Erythroblast (primary cell): ENCODE data around the gene MC1R.
"Not testable (repeated sequence)": the region's sequence is repeated elsewhere in the genome, so short reads cannot be mapped to it uniquely, and the experiment has no call there.

Experiments
- DNase-seq, 2 experiments: peaks; one replicate each; lab custom pipeline; 2025; lab: John Stamatoyannopoulos, UW
- GATA1 ChIP-seq: IDR thresholded peaks from 2 replicates; pipeline ENCODE4 v1.6.1; 2011; ENCODE audit warnings: low read depth, mild to moderate bottlenecking, control low read depth, low read length, moderate library complexity
- POLR2A ChIP-seq: IDR thresholded peaks from 2 replicates; pipeline ENCODE4 v1.6.1; 2011; ENCODE audit warnings: mild to moderate bottlenecking, low read length

Gene MC1R

GRCh38 chr16:89918453-89919347 lies at the start of gene MC1R:
Gene MC1R (plus strand): TSS chr16:89918862. CDS start chr16:89919259, 397 bp downstream.
- DNase-seq = peak; percentile 49 to 50
- TF ChIP-seq POLR2A (no peak), GATA1 (no peak)

DNA sequence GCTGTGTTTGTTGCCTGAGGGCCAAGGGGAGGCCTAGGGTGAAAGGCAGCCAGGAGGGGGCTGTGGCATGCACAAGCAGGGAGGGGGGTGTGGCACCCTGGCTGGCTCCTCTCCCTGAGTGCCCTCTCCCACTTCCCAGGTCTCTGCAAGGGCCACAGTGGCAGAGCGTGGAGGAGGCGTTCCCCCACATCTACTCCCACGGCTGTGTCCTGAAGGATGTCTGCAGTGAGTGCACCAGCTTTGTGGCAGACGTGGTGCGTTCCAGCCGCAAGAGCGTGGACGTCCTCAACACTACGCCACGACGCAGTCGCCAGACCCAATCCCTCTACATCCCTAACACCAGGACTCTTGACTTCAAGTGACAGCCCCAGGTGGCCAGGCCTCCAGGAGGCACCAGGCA lies 48.8 kb upstream of the MC1R start:
- TF ChIP-seq POLR2A (no peak), GATA1 (no peak)
- DNase-seq = no peak

- DNase-seq = no peak
- no peak for TF ChIP-seq POLR2A
- no peak for TF ChIP-seq GATA1
Observed at GRCh38 chr16:89870440-89870839, 48.2 kb upstream of the MC1R start.

GRCh38 chr16:89871895-89872294 lies 46.8 kb upstream of the MC1R start:
- no peak for TF ChIP-seq GATA1

GRCh38 chr16:89873109-89873971 lies 45.3 kb upstream of the MC1R start, which contains the start of gene TCF25:
Gene TCF25 (plus strand): TSS chr16:89873592. CDS start chr16:89873668, 76 bp downstream.
- peak; percentile 92 to 96 for DNase-seq
- peak; percentile 77 for TF ChIP-seq POLR2A
- no peak for TF ChIP-seq GATA1

More at GRCh38 chr16:89871895-89872294, 46.8 kb upstream of the MC1R start:
- DNase-seq = no peak

DNA sequence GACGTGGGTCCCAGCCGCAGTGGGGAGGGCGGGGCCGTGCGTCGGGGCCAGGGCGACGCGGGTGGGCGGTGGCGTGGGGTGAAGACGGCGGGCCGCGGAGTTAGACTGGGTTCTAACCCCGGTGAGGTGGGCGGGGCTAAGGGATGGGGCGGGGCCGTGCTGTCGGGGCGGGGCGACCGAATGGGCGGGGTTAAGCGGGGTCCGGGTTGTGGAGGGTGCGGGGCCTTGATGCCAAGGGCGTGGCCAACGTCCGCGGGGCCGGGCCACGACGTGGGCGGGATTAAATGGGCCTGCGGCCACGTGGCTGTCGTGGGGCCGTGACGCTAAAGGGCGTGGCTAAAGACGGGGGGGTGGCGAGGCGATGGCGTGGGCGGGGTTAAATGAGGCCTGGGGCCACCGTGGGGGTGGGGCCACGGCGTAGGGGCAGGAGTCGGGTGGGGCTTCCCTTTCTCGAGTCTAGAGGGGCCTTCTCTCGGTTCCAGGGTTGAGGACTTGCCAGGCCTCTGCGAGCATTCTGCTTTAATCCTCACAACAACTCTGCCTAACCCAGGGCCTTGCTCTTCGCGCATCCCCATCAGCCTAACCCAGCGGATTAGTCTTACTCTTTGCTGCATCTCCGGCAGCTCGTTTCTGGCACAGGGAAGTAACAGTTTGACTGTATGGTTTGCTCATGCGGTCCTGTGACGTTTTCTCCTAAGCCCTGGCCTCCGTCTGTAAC lies 44.5 kb upstream of the MC1R start:
- DNase-seq = peak; percentile 97 to 98
- TF ChIP-seq POLR2A (no peak), GATA1 (no peak)

GRCh38 chr16:89879123-89879522 lies 39.5 kb upstream of the MC1R start:
- DNase-seq = not testable (repeated sequence)

- DNase-seq = no peak
- no peak for TF ChIP-seq GATA1
- TF ChIP-seq POLR2A = no peak
Observed at GRCh38 chr16:89880477-89881367, 37.9 kb upstream of the MC1R start.

- TF ChIP-seq GATA1 = no peak
- no peak for TF ChIP-seq POLR2A
- DNase-seq = no peak
Observed at GRCh38 chr16:89881368-89881730, 37.3 kb upstream of the MC1R start.

DNA sequence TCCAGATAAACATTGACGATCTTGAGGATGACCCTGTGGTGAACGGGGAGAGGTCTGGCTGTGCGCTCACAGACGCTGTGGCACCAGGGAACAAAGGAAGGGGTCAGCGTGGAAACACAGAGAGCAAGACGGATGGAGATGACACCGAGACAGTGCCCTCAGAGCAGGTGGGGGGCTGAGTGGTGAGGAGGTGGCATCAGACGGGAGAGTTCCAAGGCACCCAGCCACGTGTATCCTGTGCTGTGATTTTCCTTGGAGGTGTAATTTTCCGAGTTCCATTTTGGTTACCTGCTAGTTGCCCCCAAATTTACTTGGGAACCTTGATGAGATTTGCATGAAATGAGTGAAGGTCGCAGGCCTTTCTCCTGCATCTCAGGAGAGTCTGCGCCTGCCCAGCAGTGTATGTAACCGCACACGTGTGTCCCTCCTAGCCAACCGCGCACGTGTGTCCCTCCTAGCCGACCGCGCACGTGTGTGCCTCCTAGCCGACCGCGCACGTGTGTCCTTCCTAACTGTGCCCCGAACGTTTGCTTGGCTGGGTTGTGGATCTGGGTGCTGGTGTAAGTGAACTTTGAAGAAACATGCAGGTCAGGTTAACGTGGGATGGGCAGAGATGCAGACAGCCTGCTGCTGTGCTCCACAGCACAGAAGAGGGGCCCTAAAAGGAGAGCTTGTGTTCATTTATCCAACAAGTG lies 35.2 kb upstream of the MC1R start:
- DNase-seq = no peak
- TF ChIP-seq POLR2A (no peak), GATA1 (no peak)

- TF ChIP-seq GATA1 = no peak
- TF ChIP-seq POLR2A = no peak
- no peak for DNase-seq
Observed at GRCh38 chr16:89884041-89884421, 34.6 kb upstream of the MC1R start.

GRCh38 chr16:89887243-89887642 lies 31.4 kb upstream of the MC1R start:
- TF ChIP-seq GATA1 = no peak
- no peak for TF ChIP-seq POLR2A
- DNase-seq = no peak
